GM19099 (cell line): ENCODE measurements around the gene TMC4.

Experiments
- POLR2A ChIP-seq: IDR thresholded peaks from 3 replicates; pipeline ENCODE4 v1.6.1; 2011; ENCODE audit warnings: low read depth; ENCODE audit not compliant: insufficient read length; ENCODE audit errors: extremely low read depth

TMC4 gene

GRCh38 chr19:54186351-54186750 lies 13.4 kb upstream of the TMC4 start:
- no peak for TF ChIP-seq POLR2A

GRCh38 chr19:54183431-54183830 lies 10.5 kb upstream of the TMC4 start:
- no peak for TF ChIP-seq POLR2A

- TF ChIP-seq POLR2A: no peak
These were observed 7.7 kb upstream of the TMC4 start for GRCh38 chr19:54180691-54181091.

- TF ChIP-seq POLR2A: no peak
These were observed 7.0 kb upstream of the TMC4 start for GRCh38 chr19:54179921-54180461.

DNA sequence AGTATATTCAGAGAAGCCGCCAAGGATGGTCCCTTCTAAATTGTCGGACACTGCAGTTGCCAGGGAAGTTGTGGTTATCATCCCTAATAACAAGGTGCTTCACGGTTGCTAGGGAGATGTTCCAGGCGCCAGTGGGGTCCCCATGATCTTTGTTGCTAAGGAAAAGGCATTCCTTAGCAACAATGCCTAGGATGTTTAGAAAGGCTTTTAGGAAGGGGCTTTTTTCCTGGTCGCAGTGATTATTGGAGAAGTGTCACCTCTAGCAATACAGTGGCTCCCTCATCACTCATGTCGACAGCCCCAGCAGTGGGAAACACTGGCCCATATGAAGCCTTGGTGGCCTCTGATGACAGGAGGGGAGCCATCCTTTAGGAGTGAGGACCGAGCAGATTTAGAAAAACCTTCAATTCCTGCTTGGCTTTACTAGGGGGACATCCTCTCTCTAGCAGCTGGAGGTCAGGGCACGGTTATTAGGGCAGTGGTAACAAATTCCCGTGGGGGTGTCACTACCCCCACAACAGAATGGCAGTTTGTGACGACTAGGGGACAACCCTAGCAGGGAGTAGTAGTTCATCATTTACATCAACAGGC lies 6.4 kb upstream of the TMC4 start:
- no peak for TF ChIP-seq POLR2A

DNA sequence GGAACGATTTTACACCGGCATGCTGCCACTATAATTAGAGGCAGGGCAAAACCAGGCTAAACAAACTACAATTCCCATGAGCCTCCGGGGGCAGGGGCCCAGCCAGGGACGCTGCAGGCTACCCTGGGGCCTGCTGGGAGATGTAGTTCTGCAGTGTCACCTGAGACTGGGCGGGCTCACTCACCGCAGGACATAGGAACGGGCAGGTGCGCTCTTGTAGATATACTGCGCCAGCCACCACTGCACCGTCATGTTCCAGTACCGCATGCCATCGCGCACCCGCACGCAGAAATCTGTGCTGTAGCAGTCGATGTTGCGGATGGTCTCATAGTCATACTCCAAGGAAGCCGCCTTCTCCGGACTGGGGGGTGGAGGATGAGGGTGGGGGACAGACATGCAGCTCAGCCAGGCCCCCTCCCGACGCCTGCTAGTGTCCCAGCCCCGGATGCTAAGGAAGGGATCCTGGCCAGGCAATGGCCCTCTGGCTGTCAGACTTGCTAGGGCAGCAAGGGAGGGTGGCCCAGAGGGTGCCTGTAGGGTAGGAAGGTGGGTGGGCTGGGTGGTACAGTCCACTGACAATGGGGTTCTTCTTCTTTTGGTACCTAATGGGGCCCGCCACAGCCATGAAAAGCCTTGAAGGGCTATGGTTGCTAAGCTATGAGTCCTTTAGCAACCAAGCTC lies 5.8 kb upstream of the TMC4 start:
- no peak for TF ChIP-seq POLR2A

DNA sequence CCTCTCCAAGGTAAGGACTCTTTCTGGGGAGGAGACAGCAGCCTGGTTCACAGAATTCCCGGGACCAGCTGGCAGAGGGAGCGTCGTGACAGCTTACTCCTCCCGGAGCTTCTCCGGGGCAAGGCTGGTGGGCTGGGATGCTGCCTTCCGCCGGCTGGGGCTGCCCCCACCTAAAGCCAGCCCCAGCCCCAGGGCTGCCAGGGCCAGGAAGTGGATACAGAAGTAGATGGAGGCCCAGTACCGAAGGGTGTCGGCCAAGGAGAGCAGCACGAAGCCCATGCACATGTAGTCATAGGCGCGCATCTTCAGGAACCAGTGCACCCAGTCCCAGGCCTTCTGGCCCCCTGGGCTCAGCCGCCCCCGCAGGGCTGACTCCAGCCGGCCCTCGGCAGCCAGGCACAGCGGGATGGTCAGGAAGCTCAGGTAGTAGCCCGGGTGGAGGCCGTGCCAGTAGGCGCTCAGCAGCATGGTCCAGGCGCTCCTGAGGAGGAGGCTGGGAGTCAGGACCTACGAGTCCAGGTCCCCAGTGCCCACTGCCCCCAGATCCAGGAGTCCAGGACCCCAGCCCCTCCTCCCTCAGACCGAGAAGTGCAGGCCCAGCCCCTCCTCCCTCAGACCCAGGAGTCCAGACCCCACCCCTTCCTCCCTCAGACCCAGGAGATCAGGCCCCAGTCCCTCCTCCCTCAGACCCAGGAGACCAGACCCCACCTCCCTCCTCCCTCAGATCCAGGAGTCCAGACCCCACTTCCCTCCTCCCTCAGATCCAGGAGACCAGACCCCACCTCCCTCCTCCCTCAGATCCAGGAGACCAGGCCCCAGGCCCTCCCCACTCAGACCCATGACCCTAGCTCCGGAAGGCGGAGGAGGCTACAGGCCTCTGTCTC lies 1.2 kb upstream of the TMC4 start:
- no peak for TF ChIP-seq POLR2A

DNA sequence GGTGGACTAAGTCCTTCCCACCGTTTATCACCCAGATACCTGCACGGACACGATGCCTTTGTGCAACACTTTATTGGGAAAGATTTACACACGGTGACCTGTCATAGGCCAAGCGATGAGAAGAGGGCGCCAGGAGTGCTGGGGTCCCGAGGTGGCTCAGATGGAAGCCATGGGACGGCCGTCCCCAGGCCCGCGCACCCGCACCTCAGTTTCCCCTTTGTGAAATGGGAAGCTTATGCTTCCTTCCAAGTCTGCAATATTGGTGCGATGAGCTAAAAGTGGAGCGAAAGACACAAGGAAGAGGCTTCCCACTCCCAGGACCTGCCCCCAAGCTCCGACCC lies 369 bp upstream of the TMC4 start:
- no peak for TF ChIP-seq POLR2A

- no peak for TF ChIP-seq POLR2A
These were observed 3.7 kb downstream of the TMC4 start for GRCh38 chr19:54169149-54169740.

GRCh38 chr19:54168174-54168917 lies 4.6 kb downstream of the TMC4 start:
- TF ChIP-seq POLR2A: no peak

GRCh38 chr19:54165222-54165621 lies 7.7 kb downstream of the TMC4 start:
- no peak for TF ChIP-seq POLR2A

DNA sequence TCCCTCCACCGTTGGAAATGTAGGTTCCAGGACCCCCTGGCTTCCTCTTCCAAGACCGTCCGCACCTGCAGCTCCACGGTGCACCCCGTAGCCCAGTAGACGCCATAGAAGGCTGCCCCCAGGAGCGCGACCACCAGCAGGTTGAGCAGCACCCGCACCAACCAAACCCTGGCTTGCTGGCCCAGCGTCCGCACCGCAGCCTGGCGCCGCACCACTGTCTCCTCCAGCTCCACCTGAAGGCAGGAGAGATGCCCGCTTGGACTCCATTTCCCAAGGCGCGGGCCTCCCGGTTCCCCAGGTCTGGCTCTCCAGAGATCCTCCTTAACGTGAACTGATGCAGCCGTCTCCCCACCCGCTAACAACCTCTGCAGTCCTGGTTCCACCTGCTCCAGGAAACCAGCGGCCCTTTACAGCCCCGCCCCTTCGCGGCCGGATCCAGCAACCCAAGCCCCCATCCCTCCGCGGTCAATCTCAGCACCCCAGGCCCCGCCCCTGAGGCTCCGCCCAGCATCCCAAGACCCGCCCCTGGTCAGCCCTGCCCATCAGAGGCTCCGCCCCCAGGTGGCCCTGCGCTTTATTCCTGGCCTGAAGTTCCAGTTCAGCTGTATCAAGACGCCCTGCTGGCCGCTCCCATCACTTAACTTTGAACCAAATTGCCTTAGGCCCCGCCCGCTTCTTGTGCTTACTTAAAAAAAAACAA lies 8.4 kb downstream of the TMC4 start:
- TF ChIP-seq POLR2A: no peak

DNA sequence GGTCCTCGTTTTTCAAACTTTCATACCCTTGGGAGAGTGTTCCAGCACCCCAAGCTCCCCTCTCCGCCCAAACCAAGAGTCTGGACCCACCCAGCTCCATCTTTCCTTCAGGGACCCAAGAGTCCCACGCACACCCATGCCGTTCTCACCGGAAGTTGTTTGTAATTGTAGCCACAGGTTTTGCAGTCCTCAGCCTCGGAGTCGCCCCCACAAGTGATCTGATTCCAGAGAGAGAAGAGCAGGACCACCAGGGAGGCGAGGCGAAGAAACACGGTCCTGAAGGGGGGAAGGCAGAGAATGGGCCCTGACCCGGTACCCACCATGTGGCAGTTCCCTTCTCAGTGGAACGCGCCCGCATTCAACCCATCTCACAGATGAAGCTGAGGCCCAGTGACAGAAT lies 10.1 kb downstream of the TMC4 start:
- TF ChIP-seq POLR2A: no peak

DNA sequence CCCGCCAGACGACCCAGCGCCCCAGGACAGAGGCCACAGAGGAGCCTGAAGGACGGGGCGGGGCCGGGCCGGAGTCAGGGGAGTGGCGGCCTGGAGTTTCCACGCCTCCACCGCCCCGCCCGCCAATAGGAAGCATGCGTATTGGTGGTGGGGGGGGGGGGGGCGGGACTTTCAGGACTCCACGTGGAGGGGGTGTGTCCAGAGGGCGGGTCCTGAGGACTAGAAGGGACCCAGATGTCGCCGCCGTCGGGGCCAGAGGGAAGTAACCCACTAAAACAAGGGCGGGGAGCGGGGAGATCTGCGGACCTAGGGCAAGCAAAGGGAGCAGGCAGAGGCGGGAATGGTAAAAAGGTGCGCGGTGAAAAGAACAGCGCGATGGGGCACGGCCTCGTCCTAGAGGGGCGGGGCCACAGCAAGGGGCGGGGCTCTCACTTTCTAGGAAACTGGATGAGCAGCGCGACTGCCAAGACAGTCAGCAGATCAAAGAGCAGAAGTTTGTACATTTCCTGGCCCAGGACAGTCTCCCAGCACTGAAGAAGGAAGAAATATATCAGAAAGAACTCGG lies 10.6 kb downstream of the TMC4 start:
- no peak for TF ChIP-seq POLR2A
